ENCODE measurements around the gene VIPAS39. TPM values are rescaled to one million over a fixed set of nuclear protein-coding genes. Genes with fewer than 3 reads are reported as not detected.

VIPAS39 gene
- total RNA-seq, 1 experiment from 2014 or later: 19.3 TPM

DNA sequence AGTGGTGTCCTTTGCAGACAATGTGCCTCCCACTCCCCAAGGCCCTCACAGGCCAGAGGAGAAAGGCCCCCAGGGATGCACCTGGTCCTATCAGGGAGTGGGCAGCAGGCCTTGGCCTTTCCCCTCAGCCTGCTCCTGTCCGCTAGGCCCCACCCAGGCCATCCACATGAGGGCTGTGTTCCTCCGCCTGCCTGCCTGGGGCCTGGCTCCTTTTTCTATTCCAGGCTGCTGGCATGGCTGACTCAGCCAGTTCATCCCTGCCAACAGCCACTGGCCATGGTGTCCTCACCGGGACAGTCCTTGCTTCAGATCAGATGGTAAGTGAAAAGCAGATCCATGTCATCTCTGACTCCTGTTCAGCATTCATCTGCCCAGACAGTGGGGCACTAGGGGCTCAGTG, 27.9 kb upstream of the VIPAS39 start:
- Mint-ChIP-seq H3K36me3 (ENCODE audit: insufficient read depth, unreplicated experiment) (no peaks in the 10 kb centered on the region), H3K4me1 (ENCODE audit: low read depth, unreplicated experiment) (no peaks in the 10 kb centered on the region)

DNA sequence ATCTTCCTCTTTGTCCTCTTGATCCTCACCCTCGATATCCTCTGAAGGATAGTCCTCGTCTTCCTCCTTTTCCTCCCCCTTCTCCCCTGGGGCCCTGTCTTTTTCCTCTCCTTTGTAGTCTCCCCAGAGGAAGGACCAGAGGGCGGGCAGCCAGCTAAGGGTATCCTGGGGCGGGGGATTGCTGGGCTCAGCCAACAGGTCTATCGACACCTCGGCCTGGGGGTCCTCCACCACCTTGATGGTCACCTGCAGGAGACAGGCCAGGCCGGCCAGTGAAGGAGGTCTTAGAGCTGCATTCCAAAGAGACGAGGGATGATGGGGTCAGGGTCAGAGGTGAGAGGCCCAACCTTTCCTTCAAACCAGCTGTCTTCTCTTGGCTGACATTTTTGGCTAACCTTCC, 25.0 kb upstream of the VIPAS39 start:
- Mint-ChIP-seq H3K4me1 (ENCODE audit: low read depth, unreplicated experiment) (no peaks in the 10 kb centered on the region), H3K27me3 (ENCODE audit: unreplicated experiment) (peaks cover 10% of the 10 kb centered on the region), H3K27ac (ENCODE audit: unreplicated experiment) (no peak overlapping the region), H3K36me3 (ENCODE audit: insufficient read depth, unreplicated experiment) (no peaks in the 10 kb centered on the region), H3K9me3 (ENCODE audit: low read depth, unreplicated experiment) (no peaks in the 10 kb centered on the region), H3K4me3 (ENCODE audit: low read depth, unreplicated experiment) (no peak overlapping the region)
- BruUV-seq (replicated peaks): no TSS peak
- no peak for DNase-seq
- no peak for TF ChIP-seq CTCF (IDR thresholded peaks at IDR 0.05; ENCODE audit: unreplicated experiment)
- CTCF ChIA-PET: no interaction called here
- intact Hi-C loops (cut with micrococcal nuclease; ENCODE audit: unreplicated experiment): no loop called here

More for the DNA sequence above, 27.9 kb upstream of the VIPAS39 start:
- no peak for DNase-seq
- Mint-ChIP-seq H3K9me3 (ENCODE audit: low read depth, unreplicated experiment) (no peaks in the 10 kb centered on the region), H3K27ac (ENCODE audit: unreplicated experiment) (no peak overlapping the region), H3K27me3 (ENCODE audit: unreplicated experiment) (peaks cover 13% of the 10 kb centered on the region), H3K4me3 (ENCODE audit: low read depth, unreplicated experiment) (no peak overlapping the region)
- intact Hi-C loops (cut with micrococcal nuclease; ENCODE audit: unreplicated experiment): no loop called here
- CTCF ChIA-PET: no interaction called here
- no peak for TF ChIP-seq CTCF (IDR thresholded peaks at IDR 0.05; ENCODE audit: unreplicated experiment)
- BruUV-seq (replicated peaks): no TSS peak

GRCh38 chr14:77478796-77479195, 21.4 kb upstream of the VIPAS39 start:
- intact Hi-C loops (cut with micrococcal nuclease; ENCODE audit: unreplicated experiment): no loop called here
- Mint-ChIP-seq H3K9me3 (ENCODE audit: low read depth, unreplicated experiment) (no peaks in the 10 kb centered on the region), H3K27me3 (ENCODE audit: unreplicated experiment) (peaks cover 39% of the 10 kb centered on the region), H3K4me3 (ENCODE audit: low read depth, unreplicated experiment) (no peak overlapping the region), H3K27ac (ENCODE audit: unreplicated experiment) (no peak overlapping the region), H3K4me1 (ENCODE audit: low read depth, unreplicated experiment) (no peaks in the 10 kb centered on the region), H3K36me3 (ENCODE audit: insufficient read depth, unreplicated experiment) (no peaks in the 10 kb centered on the region)
- CTCF ChIA-PET: no interaction called here
- no peak for DNase-seq
- no peak for TF ChIP-seq CTCF (IDR thresholded peaks at IDR 0.05; ENCODE audit: unreplicated experiment)
- no TSS peak for BruUV-seq (replicated peaks)

- DNase-seq: no peak
- intact Hi-C loops (cut with micrococcal nuclease; ENCODE audit: unreplicated experiment): no loop called here
- CTCF ChIA-PET: no interaction called here
- H3K4me3 Mint-ChIP-seq (ENCODE audit: low read depth, unreplicated experiment): no peak overlapping the region
- no peak for TF ChIP-seq CTCF (IDR thresholded peaks at IDR 0.05; ENCODE audit: unreplicated experiment)
- no peaks in the 10 kb centered on the region for H3K9me3 Mint-ChIP-seq (ENCODE audit: low read depth, unreplicated experiment)
- no TSS peak for BruUV-seq (replicated peaks)
- H3K27me3 Mint-ChIP-seq (ENCODE audit: unreplicated experiment): peaks cover 47% of the 10 kb centered on the region
- no peaks in the 10 kb centered on the region for H3K4me1 Mint-ChIP-seq (ENCODE audit: low read depth, unreplicated experiment)
- H3K27ac Mint-ChIP-seq (ENCODE audit: unreplicated experiment): no peak overlapping the region
- H3K36me3 Mint-ChIP-seq (ENCODE audit: insufficient read depth, unreplicated experiment): no peaks in the 10 kb centered on the region
Observed at GRCh38 chr14:77478029-77478428, 20.6 kb upstream of the VIPAS39 start.
